Ovary (tissue), 3 donors: Measurements from ENCODE around the gene ATPAF1.

Experiments
- CTCF ChIP-seq, 3 donors: fragments of 450-650 bp in 2 of 3; fragments of 200-600 bp in 1 of 3; IDR thresholded peaks; one replicate each; pipeline versions ENCODE4 v1.5.1 to v1.8.0; 2016 to 2022; ENCODE audit warnings: antibody characterized with exemption in 3 of 3, mild to moderate bottlenecking in 1 of 3
- POLR2A ChIP-seq: fragments of 450-650 bp; IDR thresholded peaks from one replicate; pipeline ENCODE4 v1.6.1; 2017; ENCODE audit warnings: antibody characterized with exemption, mild to moderate bottlenecking, moderate library complexity
- donor health status: DM: no; HTN: no; CAD: no.

- TF ChIP-seq POLR2A: no peak
- TF ChIP-seq CTCF (IDR thresholded peaks at IDR 0.05): no peak
Observed at GRCh38 chr1:46652321-46653100, 15.7 kb downstream of the ATPAF1 start.
